ENCODE data around the gene CHRM5. TPM values are rescaled to one million over a fixed set of nuclear protein-coding genes. Genes with fewer than 3 reads are reported as not detected.
A peak's percentile ranks its signal among the peaks of the same experiment; 100 is the strongest.

Gene CHRM5
- total and polyA plus RNA-seq, 9 of the 15 experiments (the other 6 are each of a cell fraction or from before 2014, with no cell fraction given) = not detected

DNA sequence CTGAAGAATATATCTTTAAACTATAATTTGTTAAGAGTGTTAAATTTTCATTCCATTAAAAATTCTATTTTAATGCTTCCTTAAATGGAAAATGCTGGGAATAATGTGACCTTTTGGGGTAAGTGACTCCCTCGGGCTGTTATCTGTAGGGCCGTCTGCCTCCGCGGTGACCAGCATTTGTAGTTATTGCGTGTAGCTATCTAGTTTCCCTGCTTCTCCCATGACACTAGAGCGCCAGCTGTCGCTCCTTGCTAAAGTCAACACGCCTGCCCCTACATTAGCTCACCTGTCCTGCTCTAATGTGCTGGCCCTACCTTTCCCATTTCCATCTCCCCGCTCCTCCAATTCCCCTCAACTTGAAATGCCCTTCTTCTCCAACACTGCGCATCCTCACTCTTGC is 12.4 kb upstream of the CHRM5 start:
- no peaks in the 10 kb centered on the region for H3K9me3 ChIP-seq (replicated peaks; ENCODE audit: control insufficient read depth, insufficient read depth, low read depth, low read length)
- intact Hi-C loops (cut with micrococcal nuclease) (no loop called here), in situ Hi-C loops (cut with MboI) (loop anchor here (5.0 kb wide), 1 partner anchor 219 kb away; no protein-coding TSS in a partner anchor)
- H3K4me1 ChIP-seq (replicated peaks in 1 of 2; ENCODE audit: control insufficient read depth in 2 of 2, insufficient read depth in 2 of 2, low read length in 2 of 2) = peaks cover 0 to 2% of the 10 kb centered on the region in 2 experiments; a peak in 1 of 5 replicates
- no peak overlapping the region for H3K9ac ChIP-seq (ENCODE audit: insufficient read depth in 1 of 2, low read depth in 2 of 2, low read length in 2 of 2)
- H4K20me1 ChIP-seq (replicated peaks; ENCODE audit: control insufficient read depth, insufficient read depth, low read length) = no peaks in the 10 kb centered on the region
- H3K9me1 ChIP-seq (ENCODE audit: control insufficient read depth, insufficient read depth, low read length) = no peaks in the 10 kb centered on the region
- ATAC-seq (peak; percentile 83), DNase-seq (ENCODE audit: extremely low read depth in 1 of 4, low spot score in 3 of 4) (peak in 3 of 4 experiments; percentile 12 to 57 (median 30)), FAIRE-seq (peak; percentile 61)
- H3K79me2 ChIP-seq (ENCODE audit: control insufficient read depth, insufficient read depth, low read length) = no peaks in the 10 kb centered on the region
- CTCF ChIA-PET (ENCODE audit: low intra/inter-chr PET ratio) = no interaction called here
- H3K4me2 ChIP-seq (ENCODE audit: insufficient read depth, low read length) = no peak overlapping the region
- WGBS (ENCODE audit: insufficient coverage, low coverage, missing lambda C conversion rate) = under 1% methylated on average over 10 of the region's 10 CpGs
- H3K4me3 ChIP-seq = no peak overlapping the region
- H3K36me3 ChIP-seq (ENCODE audit: control insufficient read depth, insufficient read depth, low read length) = no peaks in the 10 kb centered on the region
- no TSS peak for BruUV-seq (replicated peaks)
- POLR2A ChIA-PET = interaction anchor here (0.9 kb wide), 1 partner anchor 11 kb away, joined by 4 read pairs; no protein-coding TSS in a partner anchor
- no peaks in the 10 kb centered on the region; a peak in 1 of 5 replicates for H3K27me3 ChIP-seq (ENCODE audit: control insufficient read depth in 2 of 2, insufficient read depth in 2 of 2, low read length in 2 of 2)
- no peak overlapping the region for H3K27ac ChIP-seq (ENCODE audit: extremely low read depth, low read depth, low read length)
- no peak overlapping the region for H2AFZ ChIP-seq (ENCODE audit: low read depth, low read length)
- TF ChIP-seq ZNF785 (CRISPR knock-in tag; IDR thresholded peaks at IDR 0.05) = no peak
- no peak for TF ChIP-seq SUPT5H (IDR thresholded peaks at IDR 0.05)
- no peak for TF ChIP-seq ZNF408 (CRISPR knock-in tag; IDR thresholded peaks at IDR 0.05; ENCODE audit: low read depth)
- no peak for TF ChIP-seq SAP30 (IDR thresholded peaks at IDR 0.05; ENCODE audit: borderline replicate concordance, insufficient read depth, low read depth, low read length, poor library complexity, severe bottlenecking)
- TF ChIP-seq ZNF584 (CRISPR knock-in tag; IDR thresholded peaks at IDR 0.05; ENCODE audit: low read depth) = no peak
- no peak for TF ChIP-seq JUNB (CRISPR knock-in tag; conservative IDR thresholded peaks at IDR 0.05)
- TF ChIP-seq NELFE (IDR thresholded peaks at IDR 0.05; ENCODE audit: insufficient read depth, insufficient read length) = no peak
- TF ChIP-seq CREB1 (IDR thresholded peaks at IDR 0.05) = no peak
- no peak for TF ChIP-seq CREB1 (CRISPR knock-in tag; IDR thresholded peaks at IDR 0.05)
- no peak for TF ChIP-seq ERF (CRISPR knock-in tag; IDR thresholded peaks at IDR 0.05)
- TF ChIP-seq ARID1B (IDR thresholded peaks at IDR 0.05) = peak; percentile 66
- TF ChIP-seq SMC3 (conservative IDR thresholded peaks at IDR 0.05; ENCODE audit: insufficient read depth, low read depth, low read length) = no peak
- no peak for TF ChIP-seq IFI16 (CRISPR knock-in tag; IDR thresholded peaks at IDR 0.05)
- TF ChIP-seq, protein P1, sequence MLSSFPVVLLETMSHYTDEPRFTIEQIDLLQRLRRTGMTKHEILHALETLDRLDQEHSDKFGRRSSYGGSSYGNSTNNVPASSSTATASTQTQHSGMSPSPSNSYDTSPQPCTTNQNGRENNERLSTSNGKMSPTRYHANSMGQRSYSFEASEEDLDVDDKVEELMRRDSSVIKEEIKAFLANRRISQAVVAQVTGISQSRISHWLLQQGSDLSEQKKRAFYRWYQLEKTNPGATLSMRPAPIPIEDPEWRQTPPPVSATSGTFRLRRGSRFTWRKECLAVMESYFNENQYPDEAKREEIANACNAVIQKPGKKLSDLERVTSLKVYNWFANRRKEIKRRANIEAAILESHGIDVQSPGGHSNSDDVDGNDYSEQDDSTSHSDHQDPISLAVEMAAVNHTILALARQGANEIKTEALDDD (IDR thresholded peaks at IDR 0.05) = peak; percentile 74
- no peak for TF ChIP-seq NFRKB (IDR thresholded peaks at IDR 0.05; ENCODE audit: low read depth)

Data from K562 (cell line).